Choroid plexus epithelial cell (primary cell): Measurements from ENCODE around the gene SLC8A1.

Experiments
- DNase-seq: peaks from one replicate; pipeline ENCODE4 v3.0.0-alpha.2; 2010; ENCODE audit warnings: low read depth
- H3K4me3 ChIP-seq: 2 replicates; pipeline ENCODE4 v1.5.1; 2011; ENCODE audit warnings: low read depth, mild to moderate bottlenecking, control low read depth, low read length, moderate library complexity
- TF ChIP-seq, protein P1 (sequence below): conservative IDR thresholded peaks from 2 replicates; pipeline ENCODE4 v1.5.1; 2011; ENCODE audit warnings: low read depth, mild to moderate bottlenecking, control low read depth, inconsistent platforms, low read length, moderate library complexity

Gene SLC8A1

DNA sequence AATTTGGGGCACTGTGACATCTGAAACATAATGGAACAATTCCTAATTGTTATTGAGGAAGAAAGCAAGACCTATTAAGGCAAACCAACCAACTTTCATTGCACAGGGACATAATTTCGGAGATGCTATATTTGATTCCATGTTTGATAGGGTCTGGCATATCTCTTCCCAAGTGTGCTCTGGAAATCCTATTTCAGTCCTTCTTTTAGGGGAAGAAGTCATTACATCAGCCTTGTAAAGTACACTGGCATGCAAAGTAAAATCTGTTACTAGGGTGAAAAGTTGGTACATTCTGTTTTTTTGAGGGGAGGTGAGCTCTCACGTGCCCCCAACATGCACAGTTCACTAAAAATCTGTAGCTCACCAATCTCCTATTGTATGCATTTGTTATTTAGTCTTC, 172.4 kb downstream of the SLC8A1 start:
- TF ChIP-seq, protein P1, sequence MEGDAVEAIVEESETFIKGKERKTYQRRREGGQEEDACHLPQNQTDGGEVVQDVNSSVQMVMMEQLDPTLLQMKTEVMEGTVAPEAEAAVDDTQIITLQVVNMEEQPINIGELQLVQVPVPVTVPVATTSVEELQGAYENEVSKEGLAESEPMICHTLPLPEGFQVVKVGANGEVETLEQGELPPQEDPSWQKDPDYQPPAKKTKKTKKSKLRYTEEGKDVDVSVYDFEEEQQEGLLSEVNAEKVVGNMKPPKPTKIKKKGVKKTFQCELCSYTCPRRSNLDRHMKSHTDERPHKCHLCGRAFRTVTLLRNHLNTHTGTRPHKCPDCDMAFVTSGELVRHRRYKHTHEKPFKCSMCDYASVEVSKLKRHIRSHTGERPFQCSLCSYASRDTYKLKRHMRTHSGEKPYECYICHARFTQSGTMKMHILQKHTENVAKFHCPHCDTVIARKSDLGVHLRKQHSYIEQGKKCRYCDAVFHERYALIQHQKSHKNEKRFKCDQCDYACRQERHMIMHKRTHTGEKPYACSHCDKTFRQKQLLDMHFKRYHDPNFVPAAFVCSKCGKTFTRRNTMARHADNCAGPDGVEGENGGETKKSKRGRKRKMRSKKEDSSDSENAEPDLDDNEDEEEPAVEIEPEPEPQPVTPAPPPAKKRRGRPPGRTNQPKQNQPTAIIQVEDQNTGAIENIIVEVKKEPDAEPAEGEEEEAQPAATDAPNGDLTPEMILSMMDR, result no peak
- no peak overlapping the region for H3K4me3 ChIP-seq
- no peak for DNase-seq

- peak; percentile 11 for DNase-seq
- TF ChIP-seq, protein P1, result no peak
- H3K4me3 ChIP-seq, result no peak overlapping the region
Observed at GRCh38 chr2:40279001-40279400, 172.9 kb downstream of the SLC8A1 start.

GRCh38 chr2:40276076-40276475, 175.8 kb downstream of the SLC8A1 start:
- DNase-seq, result no peak
- TF ChIP-seq, protein P1, result no peak

GRCh38 chr2:40274270-40274669, 177.6 kb downstream of the SLC8A1 start:
- TF ChIP-seq, protein P1, result no peak
- no peak for DNase-seq
- no peak overlapping the region for H3K4me3 ChIP-seq

More at GRCh38 chr2:40276076-40276475, 175.8 kb downstream of the SLC8A1 start:
- no peak overlapping the region for H3K4me3 ChIP-seq

GRCh38 chr2:40273734-40274182, 178.1 kb downstream of the SLC8A1 start:
- DNase-seq, result peak; percentile 3
- TF ChIP-seq, protein P1, result no peak
- H3K4me3 ChIP-seq, result no peak overlapping the region

- no peak for DNase-seq
- H3K4me3 ChIP-seq, result no peak overlapping the region
Observed at GRCh38 chr2:40271094-40271493, 180.8 kb downstream of the SLC8A1 start.

GRCh38 chr2:40270372-40270771, 181.5 kb downstream of the SLC8A1 start:
- no peak overlapping the region for H3K4me3 ChIP-seq
- TF ChIP-seq, protein P1, result no peak
- no peak for DNase-seq

More at GRCh38 chr2:40271094-40271493, 180.8 kb downstream of the SLC8A1 start:
- TF ChIP-seq, protein P1, result no peak
